Left colon (tissue), 2 donors: ENCODE results near the gene RFX4. TPM values are rescaled to one million over a fixed set of nuclear protein-coding genes. Genes with fewer than 3 reads are reported as not detected.
"Not testable (repeated sequence)": the region's sequence is repeated elsewhere in the genome, so short reads cannot be mapped to it uniquely, and the experiment has no call there.

Source experiments
- ATAC-seq: fragments of 200-7000 bp; cut with Tn5 transposase; one replicate; pipeline ENCODE4 v1.9.1; 2020; ENCODE audit warnings: mild to moderate bottlenecking, moderate library complexity
- DNase-seq, 2 donors: peaks; one replicate each; pipeline ENCODE4 v3.0.0-alpha.2; 2020
- intact Hi-C, 2 donors: fragments of 100-400 bp; cut with DNase I in 1 of 2; cut with micrococcal nuclease in 1 of 2; formaldehyde crosslinking; loops; one replicate each; pipeline versions ENCODE4 v1.11.2 to v1.14.0; 2022; cut with DNase I, micrococcal nuclease
- total RNA-seq, 2 donors: library from RNA; stranded (reverse); fragmentation: NEBNext Ultra II Directional; extraction: Animal tissue kit (Norgen Biotek cat#: 25700); gene quantifications; one replicate each; pipeline ENCODE4 v1.2.1, GENCODE V29; 2021
- donor health status: DM: no; HTN: no; CAD: no.
- donor health status: DM: yes; HTN: yes; CAD: no.

The RFX4 gene
- total RNA-seq, 2 donors from 2014 or later, result 0.08 TPM; not detected in 1

- intact Hi-C loops, result no loop called here
- no peak for ATAC-seq
- DNase-seq, result no peak
These were observed 4.2 kb downstream of the RFX4 start for GRCh38 chr12:106586803-106587684.

GRCh38 chr12:106588771-106589170 lies 6.0 kb downstream of the RFX4 start:
- DNase-seq, result no peak
- intact Hi-C loops, result no loop called here
- no peak for ATAC-seq

- no peak for ATAC-seq
- intact Hi-C loops, result no loop called here
- no peak for DNase-seq
These were observed 7.8 kb downstream of the RFX4 start for GRCh38 chr12:106590601-106591000.

GRCh38 chr12:106594447-106594846 lies 11.6 kb downstream of the RFX4 start:
- intact Hi-C loops, result no loop called here
- ATAC-seq (no peak), DNase-seq (no peak)

GRCh38 chr12:106595268-106595667 lies 12.5 kb downstream of the RFX4 start:
- ATAC-seq (no peak), DNase-seq (no peak)
- intact Hi-C loops, result no loop called here

GRCh38 chr12:106598003-106598402 lies 15.2 kb downstream of the RFX4 start:
- intact Hi-C loops, result no loop called here
- no peak for DNase-seq
- ATAC-seq, result no peak

GRCh38 chr12:106599302-106599701 lies 16.5 kb downstream of the RFX4 start:
- ATAC-seq (no peak), DNase-seq (no peak)
- intact Hi-C loops, result no loop called here

GRCh38 chr12:106600503-106600902 lies 17.7 kb downstream of the RFX4 start:
- DNase-seq (no peak), ATAC-seq (no peak)
- intact Hi-C loops, result no loop called here

GRCh38 chr12:106601031-106601430 lies 18.2 kb downstream of the RFX4 start:
- DNase-seq (no peak), ATAC-seq (no peak)
- intact Hi-C loops, result no loop called here

- ATAC-seq (no peak), DNase-seq (no peak)
- intact Hi-C loops, result no loop called here
These were observed 18.7 kb downstream of the RFX4 start for GRCh38 chr12:106601496-106601895.

GRCh38 chr12:106602076-106602475 lies 19.3 kb downstream of the RFX4 start:
- DNase-seq (no peak), ATAC-seq (no peak)
- intact Hi-C loops, result no loop called here

GRCh38 chr12:106605254-106605653 lies 22.4 kb downstream of the RFX4 start:
- ATAC-seq (no peak), DNase-seq (no peak)
- intact Hi-C loops, result no loop called here

- DNase-seq, intact Hi-C loops, ATAC-seq: not testable (repeated sequence)
These were observed 37.8 kb downstream of the RFX4 start for GRCh38 chr12:106620588-106620987.

- ATAC-seq, result no peak
- intact Hi-C loops, result no loop called here
- no peak for DNase-seq
These were observed 43.2 kb downstream of the RFX4 start for GRCh38 chr12:106625976-106626375.

- DNase-seq (no peak), ATAC-seq (no peak)
- intact Hi-C loops, result no loop called here
These were observed 47.2 kb downstream of the RFX4 start for GRCh38 chr12:106629797-106630659.

- DNase-seq (no peak), ATAC-seq (no peak)
- intact Hi-C loops, result no loop called here
These were observed 48.3 kb downstream of the RFX4 start for GRCh38 chr12:106631150-106631549.

- intact Hi-C loops, result no loop called here
- DNase-seq (no peak), ATAC-seq (no peak)
These were observed 49.0 kb downstream of the RFX4 start for GRCh38 chr12:106631797-106632196.

- DNase-seq (no peak), ATAC-seq (no peak)
- intact Hi-C loops, result no loop called here
These were observed 50.1 kb downstream of the RFX4 start for GRCh38 chr12:106632797-106633450.

- ATAC-seq (no peak), DNase-seq (no peak)
- intact Hi-C loops, result no loop called here
These were observed 50.6 kb downstream of the RFX4 start for GRCh38 chr12:106633451-106633823.

- intact Hi-C loops, result no loop called here
- ATAC-seq (no peak), DNase-seq (no peak)
These were observed 51.4 kb downstream of the RFX4 start for GRCh38 chr12:106634206-106634605.
